HG03159 (cell line): ENCODE measurements around the gene MYORG.

Source experiments
- ATAC-seq: cut with Tn5 transposase; IDR thresholded peaks from one replicate; pipeline ENCODE4 v1.9.1; 2021; ENCODE audit warnings: mild to moderate bottlenecking, moderate library complexity; ENCODE audit not compliant: unreplicated experiment

MYORG gene

DNA sequence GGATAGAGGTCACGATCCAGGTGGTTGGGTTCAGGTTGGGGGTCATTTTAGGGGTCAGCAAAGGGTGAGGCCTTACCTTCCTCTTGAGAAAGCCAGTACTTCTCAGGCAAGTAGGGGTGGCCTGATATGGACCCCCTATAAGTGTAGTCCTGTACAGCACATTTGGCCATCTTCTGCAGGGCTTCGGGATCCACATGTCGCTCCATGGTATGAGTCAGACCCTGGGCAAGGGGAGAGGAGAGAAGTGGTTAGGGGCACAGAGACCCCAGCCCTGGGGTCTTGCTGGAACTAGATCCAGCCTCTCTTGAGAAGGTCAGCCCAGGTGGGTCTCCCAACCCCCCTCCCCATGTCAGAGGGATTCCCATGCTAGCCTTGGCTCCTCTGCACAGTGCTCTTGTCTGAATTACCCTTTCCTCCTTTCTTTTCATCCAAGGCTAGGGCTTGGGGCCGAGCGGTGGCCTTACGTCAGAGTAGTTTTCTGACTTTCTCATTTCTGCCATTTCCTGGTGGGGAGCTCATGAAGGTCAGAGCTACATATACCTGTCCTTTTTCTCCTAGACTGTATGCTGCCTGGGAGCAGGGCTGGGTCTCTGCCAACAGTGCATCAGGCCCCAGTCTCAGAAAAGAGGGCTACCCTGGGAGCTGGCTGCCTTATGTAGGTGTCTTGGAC lies 9.0 kb upstream of the MYORG start:
- no peak for ATAC-seq

DNA sequence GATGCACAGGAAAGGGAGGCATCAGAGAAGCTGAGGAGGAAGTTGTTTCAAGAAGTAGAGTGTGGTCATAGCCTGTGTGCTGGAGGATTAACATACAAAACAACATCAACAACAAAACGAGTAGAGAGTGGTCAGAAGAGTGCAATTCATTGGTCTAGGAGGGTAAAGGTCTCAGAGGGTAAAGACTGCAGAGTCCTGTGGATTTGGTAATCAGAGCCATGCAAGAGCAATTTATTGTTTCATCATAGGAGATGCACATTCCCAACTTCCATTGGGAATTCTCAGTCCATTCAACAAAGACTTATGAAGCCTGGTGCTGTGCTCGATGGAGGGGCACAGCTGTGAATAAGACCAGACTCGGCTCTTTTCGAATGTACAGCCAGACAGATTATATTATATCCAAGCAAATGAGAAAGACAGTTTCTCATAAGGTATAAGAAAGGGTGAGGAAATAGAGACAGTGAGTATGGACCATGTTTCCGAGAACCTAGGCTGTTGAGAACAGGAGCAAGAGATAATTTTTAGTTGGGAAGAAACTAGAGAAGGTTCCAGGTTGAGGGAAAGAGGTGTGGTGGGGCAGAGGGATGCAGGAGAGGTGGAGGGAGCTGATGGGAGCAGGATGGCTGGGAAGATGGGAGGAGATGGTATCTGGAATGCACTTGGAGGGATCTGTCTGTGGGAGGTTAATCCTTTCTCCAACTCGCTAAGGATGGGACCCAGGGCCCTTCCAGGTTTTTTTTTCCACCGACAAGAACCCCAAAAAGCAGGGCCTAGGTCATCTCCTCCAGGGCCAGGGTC lies 7.9 kb upstream of the MYORG start:
- no peak for ATAC-seq

DNA sequence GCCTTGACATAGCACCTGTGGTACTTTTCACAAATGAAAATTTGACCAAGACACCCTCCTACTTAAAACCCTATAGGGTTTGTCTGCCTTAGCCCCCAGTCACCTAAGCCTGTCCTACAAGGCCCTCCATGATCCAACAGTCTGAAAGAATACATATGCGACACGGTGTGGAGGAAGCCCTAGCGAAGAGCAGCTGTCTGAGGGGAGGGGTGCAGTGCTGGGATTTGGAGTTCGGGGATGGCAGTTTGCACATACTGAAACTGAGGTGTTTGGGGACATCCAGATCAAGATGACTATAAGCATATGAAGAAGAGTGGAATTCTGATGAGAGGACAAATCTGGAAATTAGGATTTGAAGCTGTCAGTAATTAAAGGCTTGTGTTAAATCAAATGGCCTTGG lies 7.2 kb upstream of the MYORG start:
- no peak for ATAC-seq

DNA sequence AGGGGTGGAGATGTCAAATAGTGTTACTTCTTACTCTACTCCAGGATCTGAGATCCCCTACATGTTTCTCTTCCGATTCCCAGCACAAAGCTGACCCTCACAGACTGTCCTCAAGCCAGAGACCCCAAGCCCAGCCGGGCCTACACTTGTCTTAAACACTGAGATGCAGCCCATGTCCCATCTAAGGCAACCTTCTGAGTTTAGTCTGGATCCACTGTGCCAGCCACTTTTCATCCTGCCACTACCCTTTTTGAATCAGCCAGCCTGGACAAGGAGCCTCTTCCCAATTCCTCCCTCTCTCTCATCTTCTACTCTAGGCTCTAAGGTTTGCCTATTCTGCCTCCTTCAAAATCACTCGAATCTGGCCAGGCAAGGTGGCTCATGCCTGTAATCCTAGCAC lies 6.2 kb upstream of the MYORG start:
- no peak for ATAC-seq

DNA sequence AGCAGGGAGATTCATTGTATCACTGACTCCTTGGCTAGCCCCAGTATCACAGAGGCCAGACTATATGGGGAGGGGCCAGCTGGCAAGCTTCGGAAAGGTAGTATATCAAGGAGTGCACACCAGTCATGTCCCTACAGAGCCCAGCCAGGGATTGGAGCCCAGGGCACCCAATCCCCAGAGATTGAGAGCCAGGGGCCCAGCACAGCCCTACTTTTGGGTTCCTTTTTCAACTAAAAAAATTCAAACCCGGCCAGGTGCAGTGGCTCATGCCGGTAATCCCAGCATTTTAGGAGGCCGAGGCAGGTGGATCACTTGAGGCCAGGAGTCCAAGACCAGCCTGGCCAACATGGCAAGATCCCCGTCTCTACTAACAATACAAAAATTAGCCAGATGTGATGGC lies 5.4 kb upstream of the MYORG start:
- ATAC-seq = no peak

DNA sequence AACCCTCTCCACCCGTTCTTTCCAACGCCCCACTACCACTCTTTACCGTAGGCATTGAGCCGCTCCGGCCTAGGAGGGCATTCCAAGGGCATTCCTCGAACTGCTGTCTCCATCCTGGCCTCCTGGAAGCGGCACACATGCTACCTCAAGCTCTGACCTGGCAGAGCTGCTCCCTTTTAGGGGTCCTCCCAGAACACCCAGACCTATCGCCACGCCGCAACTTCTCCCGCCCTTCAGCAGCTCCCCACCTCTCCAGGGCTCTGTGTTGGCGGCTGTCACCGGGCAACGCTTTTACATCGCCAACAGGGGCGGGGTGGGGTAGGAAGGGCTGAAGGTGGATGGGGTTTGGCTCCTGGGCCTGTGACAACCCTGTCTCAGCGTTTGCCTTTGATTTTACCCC lies 4.6 kb upstream of the MYORG start:
- no peak for ATAC-seq

DNA sequence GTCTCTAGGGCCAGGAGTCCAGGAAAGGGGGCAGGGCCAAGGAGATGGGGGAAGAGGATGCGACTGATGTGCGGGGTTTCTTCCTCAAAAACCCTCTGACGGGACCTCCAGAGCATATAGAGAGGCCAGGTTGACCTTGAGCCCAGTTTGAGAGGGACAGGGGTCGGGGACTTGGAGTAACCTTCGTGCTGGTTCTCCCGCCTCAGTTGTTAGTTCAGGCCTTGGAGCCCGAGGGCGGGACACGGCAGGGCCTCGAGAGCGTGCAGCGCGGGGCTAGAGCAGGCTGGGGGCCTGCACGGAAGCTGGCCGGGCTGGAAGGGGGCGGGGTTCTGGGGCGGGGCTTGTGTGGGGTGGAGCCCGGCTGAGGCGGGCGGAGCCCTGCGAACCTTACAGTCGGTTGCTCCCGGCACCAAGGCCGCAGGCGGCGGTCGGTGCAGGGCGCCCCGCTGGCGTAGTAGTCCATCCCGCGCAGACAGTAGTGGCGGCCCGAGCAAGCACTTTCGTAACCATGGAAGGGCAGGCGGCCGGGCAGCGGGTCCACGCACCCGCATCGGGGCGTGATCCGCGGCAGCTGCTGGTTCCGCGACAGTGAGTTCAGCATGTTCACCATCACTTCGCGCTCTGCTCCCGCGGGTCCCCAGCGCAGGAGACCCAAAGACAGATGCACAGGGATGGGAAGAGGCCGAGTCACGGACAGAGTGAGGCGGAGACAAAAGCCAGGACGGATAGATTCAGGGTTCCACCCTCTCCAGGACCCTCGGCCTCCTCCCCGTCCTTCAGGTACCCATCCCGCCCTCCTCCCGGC lies 4.0 kb upstream of the MYORG start:
- no peak for ATAC-seq

DNA sequence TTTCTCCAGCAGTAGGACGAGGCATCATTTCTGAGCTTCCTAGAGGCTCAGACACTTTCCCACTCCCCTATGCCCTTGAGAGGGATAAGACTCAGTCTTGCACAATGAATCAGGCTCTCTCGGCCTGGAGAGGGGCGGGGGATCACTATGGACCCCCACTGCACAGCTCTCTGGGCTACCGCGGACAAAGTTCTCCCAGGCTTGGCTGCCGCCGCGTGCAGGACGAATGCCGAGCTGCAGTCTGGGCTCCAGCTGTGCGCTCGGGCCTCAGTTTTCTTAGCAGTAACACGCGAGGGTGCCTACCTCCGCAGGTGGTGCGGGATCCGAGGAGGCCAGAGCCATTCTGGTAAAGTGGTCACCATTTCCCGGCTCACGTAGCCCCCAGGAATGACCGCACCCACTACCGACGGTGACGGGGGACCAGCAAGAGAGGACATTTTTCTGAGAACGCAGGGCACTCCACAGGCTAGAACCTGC lies 3.4 kb upstream of the MYORG start:
- ATAC-seq = no peak

DNA sequence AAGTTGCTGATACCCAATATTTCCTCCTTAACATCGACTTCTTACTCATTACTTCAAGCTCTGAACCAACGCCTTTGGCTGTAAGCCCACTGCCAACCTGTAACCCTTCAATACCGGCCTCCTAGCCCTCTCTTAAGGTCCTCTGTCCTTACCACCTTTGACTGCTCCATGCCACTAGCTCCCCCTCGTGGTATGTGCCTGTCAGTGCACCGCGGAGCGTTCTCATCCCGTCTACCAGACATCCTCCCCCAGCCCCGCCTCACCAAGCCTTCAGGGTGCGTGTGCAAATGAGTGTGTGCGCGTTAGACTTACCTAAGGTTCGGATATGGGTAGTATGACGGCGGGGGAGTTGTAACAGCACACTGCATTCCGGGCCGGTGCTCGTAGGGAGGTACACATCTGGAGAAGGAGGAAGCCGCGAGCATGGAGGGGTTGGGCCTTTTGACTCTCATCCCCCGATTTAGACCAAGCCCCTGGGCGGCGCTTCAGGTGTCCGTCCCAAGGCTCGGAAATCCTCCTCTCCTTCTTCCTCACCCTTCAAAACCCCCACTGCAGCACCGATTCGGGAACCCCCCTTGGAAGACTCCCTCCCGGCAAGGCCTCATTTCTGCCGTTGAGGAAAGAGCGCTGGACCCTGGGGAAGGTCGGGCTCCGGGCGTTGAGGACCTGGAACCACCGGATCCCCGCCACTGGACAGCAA lies 2.8 kb upstream of the MYORG start:
- no peak for ATAC-seq

DNA sequence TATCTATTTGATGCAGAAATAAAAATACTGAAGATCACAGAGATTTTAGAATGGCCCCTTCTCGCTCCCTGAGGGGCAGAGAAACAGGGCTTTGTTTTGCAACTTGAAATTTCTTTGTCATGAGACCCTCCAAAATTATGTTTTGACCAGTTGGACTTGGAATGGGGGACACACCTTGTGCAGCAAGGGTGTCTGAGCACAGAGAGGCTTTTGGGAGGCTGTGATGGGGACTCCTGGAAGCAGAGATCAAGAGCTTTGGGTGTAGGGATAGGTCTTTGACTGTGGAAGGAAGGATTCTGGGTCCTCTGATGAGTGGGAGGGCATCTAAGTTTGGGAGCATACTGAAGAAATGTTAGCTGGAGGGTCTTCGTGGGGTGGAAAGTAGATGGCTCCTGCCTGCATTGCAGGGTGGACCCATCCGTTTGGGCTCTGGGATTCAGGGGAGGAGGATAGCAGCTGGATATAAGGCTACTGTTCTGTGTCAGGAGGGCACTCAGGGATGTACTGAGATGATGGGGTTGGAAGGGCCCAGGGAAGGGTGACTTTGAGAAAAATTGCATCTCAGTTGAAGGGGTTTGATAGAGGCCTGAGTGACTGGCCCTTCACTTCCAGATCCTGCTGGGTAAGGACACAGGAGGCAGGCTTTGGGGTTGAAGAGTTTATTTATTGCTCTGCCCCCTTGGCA lies 1.8 kb upstream of the MYORG start:
- ATAC-seq = no peak

DNA sequence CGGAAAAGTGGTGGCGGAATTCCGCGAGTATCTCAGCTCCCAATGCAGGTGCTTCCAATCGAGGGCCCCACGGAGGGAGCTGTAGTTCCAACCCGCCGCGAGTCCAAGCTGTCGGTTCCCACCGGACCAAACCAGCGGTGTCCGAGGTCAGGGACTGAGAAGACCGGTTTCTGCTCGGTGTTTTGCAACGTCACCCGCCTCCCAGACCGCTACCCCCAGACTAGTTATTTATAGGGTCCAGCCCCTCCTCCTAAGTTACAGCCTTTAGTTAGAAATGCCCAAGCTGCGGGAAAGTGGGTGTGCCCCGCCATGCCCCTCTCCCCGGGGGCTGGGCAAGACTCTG lies 677 bp upstream of the MYORG start:
- no peak for ATAC-seq

DNA sequence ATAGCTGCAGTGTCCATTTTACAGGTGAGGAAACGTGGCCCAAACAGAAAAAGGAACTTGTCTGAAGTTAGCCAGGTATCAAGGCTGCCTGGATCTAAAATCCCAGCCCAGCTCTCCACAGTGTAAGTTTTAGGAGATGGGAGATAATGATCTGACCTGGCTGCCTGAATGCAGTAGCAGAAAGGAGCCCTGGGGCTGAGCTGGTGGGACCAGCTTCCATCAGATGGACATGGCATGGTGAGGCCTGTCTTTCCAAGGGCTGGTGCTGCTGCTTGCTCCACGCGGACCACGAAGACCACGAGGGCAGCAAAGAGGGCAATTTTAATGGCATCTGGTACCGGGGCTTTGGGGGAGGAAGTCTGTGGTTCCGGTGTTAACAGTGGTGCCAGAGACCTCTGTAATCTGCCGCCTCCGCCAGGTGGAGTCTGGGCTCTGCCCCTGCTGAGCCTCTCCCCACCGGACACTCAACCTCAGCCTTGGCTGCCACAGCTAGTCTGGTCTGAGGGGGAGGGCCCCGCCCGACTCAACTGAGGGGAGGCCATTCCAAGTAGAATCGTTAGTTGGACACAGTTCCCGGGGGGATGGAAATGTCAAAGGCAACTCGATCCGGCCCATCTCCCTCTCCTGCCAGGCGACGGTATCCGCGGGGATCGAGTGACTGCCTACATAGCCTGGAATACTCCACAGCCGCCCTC lies 650 bp downstream of the MYORG start:
- ATAC-seq = no peak

DNA sequence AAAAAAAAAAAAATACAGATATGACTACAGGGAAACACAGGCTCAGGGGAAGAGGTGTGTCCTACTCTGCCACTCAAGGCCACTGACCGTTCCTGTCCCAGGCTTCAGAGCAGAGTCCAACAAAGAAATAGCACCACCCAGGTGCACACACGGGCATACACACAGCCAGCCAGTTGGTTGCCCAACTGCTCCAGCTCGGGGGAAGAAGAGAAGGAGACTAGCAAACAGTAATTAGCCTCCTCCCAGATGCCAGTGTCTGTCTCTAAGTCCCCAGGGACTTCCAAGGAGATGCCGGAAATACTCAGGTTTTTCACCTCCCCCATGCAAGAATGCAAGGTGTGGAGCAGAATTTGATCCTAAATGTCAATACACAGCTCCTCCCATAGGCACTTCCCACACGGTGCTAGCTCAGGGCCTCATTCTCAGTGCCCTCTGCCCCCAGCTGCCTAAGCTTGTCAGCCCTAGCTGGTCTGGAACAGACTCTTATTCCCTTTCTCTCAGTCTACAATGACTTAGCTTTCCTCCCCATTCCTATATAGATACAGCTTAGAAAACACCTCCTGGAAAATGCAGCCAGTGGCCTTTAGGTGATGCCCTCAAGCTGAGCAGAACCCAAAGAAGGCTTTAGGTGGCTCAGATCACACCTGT lies 1.7 kb downstream of the MYORG start:
- ATAC-seq = no peak

DNA sequence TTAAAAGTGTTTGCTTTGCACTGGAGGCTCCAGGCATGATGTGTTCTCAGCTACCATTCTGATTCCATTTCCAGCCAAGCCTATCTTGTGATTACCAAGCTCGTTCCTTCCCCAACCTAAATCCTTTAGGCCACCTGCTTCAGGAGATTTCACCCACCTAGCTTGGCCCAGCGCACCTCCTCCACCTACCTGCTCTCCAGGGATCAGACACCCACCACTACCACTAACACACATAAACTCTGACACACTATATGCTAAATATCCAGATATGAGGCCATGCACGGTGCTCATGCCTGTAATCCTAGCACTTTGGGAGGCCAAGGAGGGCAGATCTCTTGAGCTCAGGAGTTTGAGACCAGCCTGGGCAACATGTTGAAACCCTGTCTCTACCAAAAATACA lies 2.4 kb downstream of the MYORG start:
- ATAC-seq = no peak

DNA sequence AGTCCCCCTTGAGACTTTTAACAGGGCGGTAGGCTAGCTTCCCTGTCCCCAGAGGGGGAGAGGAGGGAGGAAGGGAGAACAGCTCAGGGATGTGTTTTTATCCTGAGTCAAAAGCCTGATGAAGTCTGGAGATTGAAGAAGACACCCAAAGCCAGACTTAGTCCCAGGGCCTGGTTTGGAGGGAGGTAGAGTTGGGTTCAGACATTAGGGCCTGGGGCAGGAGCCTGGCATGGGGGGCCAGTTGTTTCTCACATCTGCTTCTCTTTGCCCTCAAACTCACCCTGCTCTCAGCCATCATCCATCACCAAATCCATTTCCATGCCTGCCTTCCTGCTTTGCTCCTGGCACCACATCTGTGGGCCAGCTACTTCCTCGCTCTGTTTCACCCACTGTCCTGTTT lies 2.9 kb downstream of the MYORG start:
- no peak for ATAC-seq

DNA sequence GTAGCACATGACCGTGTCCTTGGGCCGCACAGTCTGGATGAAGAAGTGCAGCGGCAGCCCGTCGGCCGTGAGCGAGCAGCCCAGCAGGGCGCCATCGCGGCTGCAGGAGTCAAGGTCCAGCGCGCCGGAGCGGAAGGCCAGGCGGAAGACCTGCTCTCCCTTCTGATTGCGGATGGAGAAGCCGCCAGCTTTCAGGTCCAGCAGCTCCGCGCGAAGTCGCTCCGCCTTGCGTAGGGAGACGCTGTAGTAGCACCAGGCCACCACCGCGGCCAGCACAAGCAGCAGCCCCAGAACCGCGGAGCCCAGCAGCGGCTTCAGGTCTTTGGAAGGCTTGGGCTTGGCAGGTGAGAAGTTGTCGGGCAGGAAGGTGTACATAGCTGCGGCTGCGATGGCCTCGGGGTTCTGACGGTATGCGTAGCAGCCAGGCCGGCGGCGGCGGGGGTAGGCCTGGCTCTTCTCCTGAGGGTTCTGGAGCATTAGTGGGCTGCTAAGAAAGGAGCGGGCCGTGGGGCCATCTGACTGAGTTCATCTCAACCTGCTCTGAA lies 4.2 kb downstream of the MYORG start:
- no peak for ATAC-seq

DNA sequence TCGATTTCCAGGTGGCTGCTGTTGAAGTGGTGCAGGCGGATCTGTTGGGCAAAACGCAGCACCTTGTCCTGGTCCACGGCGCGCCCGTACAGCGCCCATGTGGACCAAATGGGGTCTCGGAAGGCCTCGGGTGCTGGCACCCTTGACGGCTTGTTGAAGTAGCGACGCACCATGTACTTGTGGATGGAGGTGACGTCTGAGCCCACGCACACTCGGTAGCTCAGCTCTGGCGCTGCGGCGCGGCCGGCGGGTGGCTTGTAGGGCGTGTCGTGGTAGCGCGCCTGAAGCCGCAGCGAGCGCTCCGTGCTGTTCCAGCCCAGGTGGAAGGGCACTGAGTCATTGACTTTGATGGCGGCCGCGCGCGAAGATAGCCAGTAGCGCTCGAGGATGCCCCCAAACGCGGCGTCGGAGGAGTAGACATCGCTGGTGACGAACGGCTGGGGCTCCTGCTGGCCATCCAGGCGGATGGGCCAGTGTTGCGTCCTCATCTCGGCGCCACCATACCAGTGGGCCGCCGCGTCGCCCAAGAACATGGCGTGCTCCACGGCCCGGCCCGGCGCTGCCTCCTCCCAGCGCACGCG lies 4.7 kb downstream of the MYORG start:
- ATAC-seq = no peak

DNA sequence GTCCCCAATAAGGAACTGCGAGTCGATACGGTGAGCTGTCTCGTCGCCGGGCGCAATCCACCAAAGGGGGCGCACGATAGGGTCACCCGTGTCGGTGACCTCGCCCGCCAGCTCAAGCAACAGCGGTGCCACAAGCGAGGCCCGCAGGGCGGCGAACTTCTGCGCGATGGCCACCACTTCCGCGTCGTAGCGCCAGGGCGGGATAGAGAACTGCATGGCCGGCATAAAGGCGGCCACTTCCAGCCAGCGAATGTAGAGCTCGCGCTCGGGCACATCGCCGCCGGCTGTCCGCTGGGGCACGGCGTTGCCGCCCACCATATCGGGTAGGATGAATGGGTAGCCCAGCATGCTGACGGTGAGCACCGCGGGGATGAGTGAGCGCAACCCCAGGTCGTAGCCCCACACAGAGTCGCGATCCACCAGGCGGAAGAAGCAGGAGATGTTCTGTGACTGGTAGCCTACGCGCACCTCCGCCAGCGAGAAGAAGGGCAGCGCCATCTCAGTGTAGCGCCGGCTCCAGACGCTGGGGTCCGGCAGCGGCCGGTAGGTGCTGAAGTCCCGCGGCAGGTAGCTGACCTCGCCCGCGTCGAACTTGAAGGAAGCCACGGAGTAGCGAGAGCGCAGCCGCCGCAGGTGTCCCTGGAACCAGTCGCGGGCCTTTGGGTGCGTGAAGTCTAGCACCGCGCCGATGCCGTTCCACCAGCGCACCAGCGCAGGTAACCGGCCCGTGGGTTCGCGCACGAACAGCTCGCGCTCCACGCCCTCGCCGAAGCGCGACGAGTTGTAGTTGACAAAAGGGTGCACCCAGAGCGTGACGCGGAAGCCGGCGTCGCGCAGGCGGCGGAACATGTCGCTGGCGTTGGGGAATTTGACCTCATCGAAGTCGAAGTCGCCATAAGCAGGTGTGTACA lies 5.5 kb downstream of the MYORG start:
- no peak for ATAC-seq
